ENCODE results near the gene CNR2. TPM values are rescaled to one million over a fixed set of nuclear protein-coding genes. Genes with fewer than 3 reads are reported as not detected.
"Not testable (repeated sequence)": the region's sequence is repeated elsewhere in the genome, so short reads cannot be mapped to it uniquely, and the experiment has no call there.

Gene CNR2
- total RNA-seq, 1 donor from 2014 or later, result not detected

DNA sequence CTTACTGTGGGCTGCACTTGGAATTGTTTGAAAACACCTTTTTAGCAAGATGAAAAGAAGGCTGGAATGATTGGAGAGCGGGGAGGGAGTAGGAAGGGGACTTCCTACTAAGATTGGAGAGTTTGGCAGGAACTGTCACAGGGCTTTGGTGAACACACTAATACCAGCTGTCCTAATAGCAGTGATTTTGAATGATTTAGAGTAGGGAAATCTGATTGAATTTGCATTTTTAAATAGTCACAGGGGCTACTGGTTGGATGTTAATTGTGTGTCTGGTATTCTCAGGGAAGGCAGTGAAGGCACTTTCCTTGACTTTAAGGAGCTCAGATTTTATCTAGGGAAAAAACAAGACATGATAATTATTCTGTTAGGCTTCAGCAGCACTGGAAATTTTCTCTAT lies 85.4 kb downstream of the CNR2 start:
- TF ChIP-seq, protein P1, sequence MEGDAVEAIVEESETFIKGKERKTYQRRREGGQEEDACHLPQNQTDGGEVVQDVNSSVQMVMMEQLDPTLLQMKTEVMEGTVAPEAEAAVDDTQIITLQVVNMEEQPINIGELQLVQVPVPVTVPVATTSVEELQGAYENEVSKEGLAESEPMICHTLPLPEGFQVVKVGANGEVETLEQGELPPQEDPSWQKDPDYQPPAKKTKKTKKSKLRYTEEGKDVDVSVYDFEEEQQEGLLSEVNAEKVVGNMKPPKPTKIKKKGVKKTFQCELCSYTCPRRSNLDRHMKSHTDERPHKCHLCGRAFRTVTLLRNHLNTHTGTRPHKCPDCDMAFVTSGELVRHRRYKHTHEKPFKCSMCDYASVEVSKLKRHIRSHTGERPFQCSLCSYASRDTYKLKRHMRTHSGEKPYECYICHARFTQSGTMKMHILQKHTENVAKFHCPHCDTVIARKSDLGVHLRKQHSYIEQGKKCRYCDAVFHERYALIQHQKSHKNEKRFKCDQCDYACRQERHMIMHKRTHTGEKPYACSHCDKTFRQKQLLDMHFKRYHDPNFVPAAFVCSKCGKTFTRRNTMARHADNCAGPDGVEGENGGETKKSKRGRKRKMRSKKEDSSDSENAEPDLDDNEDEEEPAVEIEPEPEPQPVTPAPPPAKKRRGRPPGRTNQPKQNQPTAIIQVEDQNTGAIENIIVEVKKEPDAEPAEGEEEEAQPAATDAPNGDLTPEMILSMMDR (IDR thresholded peaks at IDR 0.05; ENCODE audit: insufficient read depth, low read length, poor library complexity, severe bottlenecking), result no peak

DNA sequence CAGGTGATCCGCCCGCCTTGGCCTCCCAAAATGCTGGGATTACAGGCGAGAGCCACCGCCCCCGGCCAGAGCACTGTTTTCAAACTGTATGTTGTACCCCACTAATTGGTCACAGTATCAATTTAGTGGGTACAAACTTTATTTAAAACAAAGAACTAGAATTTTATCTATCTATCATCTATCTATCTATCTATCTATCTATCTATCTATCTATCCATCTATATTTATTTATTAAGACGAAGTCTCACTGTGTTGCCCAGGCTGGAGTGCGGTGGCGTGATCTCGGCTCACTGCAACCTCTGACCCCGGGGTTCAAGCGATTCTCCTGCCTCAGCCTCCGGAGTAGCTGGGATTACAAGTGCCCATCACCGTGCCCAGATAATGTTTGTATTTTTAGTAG lies 86.6 kb downstream of the CNR2 start:
- H3K36me3 ChIP-seq (ENCODE audit: control insufficient read depth, insufficient read depth, low read length); H3K4me3 ChIP-seq (ENCODE audit: low read depth, low read length); H3K27me3 ChIP-seq (ENCODE audit: control insufficient read depth, insufficient read depth, low read length); DNase-seq (ENCODE audit: low read depth): not testable (repeated sequence)

More for the DNA sequence above, 85.4 kb downstream of the CNR2 start:
- H3K4me3 ChIP-seq (ENCODE audit: low read depth, low read length), result no peak overlapping the region
- no peaks in the 10 kb centered on the region for H3K27me3 ChIP-seq (ENCODE audit: control insufficient read depth, insufficient read depth, low read length)
- no peak for DNase-seq (ENCODE audit: low read depth)
- H3K36me3 ChIP-seq (ENCODE audit: control insufficient read depth, insufficient read depth, low read length), result no peaks in the 10 kb centered on the region

DNA sequence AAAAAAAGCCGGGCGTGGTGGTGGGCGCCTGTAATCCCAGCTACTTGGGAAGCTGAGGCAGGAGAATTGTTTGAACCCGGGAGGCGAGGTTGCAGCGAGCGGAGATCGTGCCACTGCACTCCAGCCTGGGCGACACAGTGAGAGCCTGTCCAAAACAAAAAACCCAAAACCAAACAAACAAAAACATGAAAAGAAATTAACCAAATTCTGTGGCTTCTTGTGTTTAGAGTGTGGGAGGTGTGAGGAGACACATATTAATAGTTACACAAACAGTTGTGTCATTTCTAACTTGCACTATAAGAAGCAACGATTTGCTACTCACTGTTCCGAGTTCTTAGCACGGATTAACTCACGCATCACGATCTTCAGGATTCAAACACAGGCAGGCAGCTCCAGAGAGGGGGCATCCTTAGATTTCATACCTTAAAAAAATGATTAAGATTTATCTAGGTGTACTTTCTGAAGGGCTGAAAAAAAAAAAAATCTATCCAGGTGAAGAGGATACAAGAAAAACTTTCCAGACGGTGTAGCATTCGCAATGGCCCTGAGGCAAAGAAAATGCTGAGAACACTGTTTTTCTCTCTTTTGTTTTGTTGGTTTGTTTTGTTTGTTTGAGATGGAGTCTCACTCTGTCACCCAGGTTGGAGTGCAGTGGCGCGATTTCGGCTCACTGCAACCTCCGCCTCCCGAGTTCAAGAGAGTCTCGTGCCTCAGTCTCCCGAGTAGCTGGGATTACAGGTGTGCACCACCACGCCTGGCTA lies 87.2 kb downstream of the CNR2 start:
- no peaks in the 10 kb centered on the region for H3K36me3 ChIP-seq (ENCODE audit: control insufficient read depth, insufficient read depth, low read length)
- no peak for DNase-seq (ENCODE audit: low read depth)
- H3K27me3 ChIP-seq (ENCODE audit: control insufficient read depth, insufficient read depth, low read length), result no peaks in the 10 kb centered on the region
- TF ChIP-seq, protein P1 (IDR thresholded peaks at IDR 0.05; ENCODE audit: insufficient read depth, low read length, poor library complexity, severe bottlenecking), result no peak
- H3K4me3 ChIP-seq (ENCODE audit: low read depth, low read length), result peak overlapping the region; percentile 67

DNA sequence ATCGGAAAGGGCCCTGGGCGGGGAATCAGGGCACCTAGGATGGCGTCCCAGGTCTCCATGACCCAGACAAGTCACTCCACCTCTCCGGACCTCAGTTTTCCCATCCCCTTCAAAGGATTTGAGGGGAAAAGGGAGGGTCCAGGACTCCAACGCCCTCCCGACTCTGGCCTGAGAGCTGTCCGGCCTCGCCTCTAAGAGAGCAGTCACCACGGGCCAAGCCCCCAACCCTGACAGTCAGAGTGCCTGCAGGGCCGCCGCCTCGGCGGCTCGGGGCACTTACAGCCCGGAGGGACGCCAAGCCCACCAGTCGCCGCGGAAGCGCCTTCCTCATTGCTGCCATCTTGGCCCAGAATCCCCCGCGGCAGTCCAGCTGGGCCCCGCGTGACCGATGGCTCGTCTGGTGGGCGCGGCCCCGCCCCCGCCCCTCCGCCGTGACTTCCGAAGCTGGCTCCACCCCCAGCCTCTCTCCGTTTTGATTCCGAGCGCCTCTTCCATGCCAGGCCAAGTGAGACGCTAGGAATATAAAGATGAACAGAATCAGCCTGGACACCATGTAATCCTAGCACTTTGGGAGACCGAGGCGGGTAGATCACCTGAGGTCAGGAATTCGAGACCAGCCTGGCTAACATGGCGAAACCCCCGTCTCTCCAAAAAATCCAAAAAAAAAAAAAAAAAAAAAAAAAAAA lies 87.9 kb downstream of the CNR2 start, which contains the start of gene HMGCL:
Gene HMGCL, minus strand, starts transcription at position 354 of the 686 bp plus-strand sequence. Its CDS starts 14 bp downstream, at position 340.
- peak; percentile 63 for DNase-seq (ENCODE audit: low read depth)
- Histone ChIP-seq H3K36me3 (ENCODE audit: control insufficient read depth, insufficient read depth, low read length) (no peaks in the 10 kb centered on the region), H3K4me3 (ENCODE audit: low read depth, low read length) (peak within 1 kb of the TSS; percentile 67), H3K27me3 (ENCODE audit: control insufficient read depth, insufficient read depth, low read length) (no peaks in the 10 kb centered on the region)
- TF ChIP-seq, protein P1 (IDR thresholded peaks at IDR 0.05; ENCODE audit: insufficient read depth, low read length, poor library complexity, severe bottlenecking), result no peak

DNA sequence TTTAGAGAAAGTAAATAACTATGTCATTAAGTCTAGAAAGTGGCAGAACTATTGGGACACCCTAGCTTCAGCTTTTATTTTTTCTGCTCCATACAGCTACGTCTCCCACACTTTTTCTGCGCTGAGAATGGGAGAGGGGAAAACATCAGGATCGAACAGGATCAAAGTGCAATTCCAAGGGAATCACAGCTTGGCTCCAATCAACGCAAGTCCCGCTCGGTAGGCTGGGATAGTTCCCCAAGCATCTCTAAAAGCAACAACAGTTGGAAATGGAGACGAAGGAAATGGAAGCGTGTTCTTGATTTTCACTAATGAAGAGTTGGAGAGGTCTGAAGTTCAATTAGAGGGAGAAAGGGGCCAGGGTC lies 88.5 kb downstream of the CNR2 start:
- DNase-seq (ENCODE audit: low read depth), result no peak
- TF ChIP-seq, protein P1 (IDR thresholded peaks at IDR 0.05; ENCODE audit: insufficient read depth, low read length, poor library complexity, severe bottlenecking), result no peak
- H3K36me3 ChIP-seq (ENCODE audit: control insufficient read depth, insufficient read depth, low read length), result no peaks in the 10 kb centered on the region
- peak overlapping the region; percentile 67 for H3K4me3 ChIP-seq (ENCODE audit: low read depth, low read length)
- no peaks in the 10 kb centered on the region for H3K27me3 ChIP-seq (ENCODE audit: control insufficient read depth, insufficient read depth, low read length)

DNA sequence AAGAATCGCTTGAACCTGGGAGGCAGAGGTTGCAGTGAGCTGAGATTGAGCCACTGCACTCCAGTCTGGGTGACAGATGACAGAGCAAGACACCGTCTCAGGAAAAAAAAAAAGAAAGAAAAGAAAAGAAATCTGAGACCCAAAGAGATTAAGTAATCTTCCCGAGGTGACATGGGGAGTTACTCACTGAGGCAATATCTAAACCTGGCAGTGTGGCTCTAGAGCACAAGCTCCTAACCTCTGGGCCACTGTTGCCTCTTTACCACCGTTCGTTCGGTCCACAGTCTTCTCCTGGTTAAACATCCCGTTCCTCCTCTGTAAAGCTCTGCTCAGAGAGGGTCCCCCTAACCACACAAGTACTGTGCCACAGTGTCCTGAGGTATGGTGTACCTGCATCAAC lies 89.4 kb downstream of the CNR2 start:
- DNase-seq (ENCODE audit: low read depth), result no peak
- no peaks in the 10 kb centered on the region for H3K36me3 ChIP-seq (ENCODE audit: control insufficient read depth, insufficient read depth, low read length)
- no peak overlapping the region for H3K4me3 ChIP-seq (ENCODE audit: low read depth, low read length)
- no peaks in the 10 kb centered on the region for H3K27me3 ChIP-seq (ENCODE audit: control insufficient read depth, insufficient read depth, low read length)
- TF ChIP-seq, protein P1 (IDR thresholded peaks at IDR 0.05; ENCODE audit: insufficient read depth, low read length, poor library complexity, severe bottlenecking), result no peak
